HEK293 (cell line): ENCODE data around the gene EIF4A2.
"Not testable (repeated sequence)": the region's sequence is repeated elsewhere in the genome, so short reads cannot be mapped to it uniquely, and the experiment has no call there.

ENCODE experiments used
- CTCF ChIA-PET: fragments of 350-600 bp; formaldehyde crosslinking; extraction: SDS; loops from one replicate; lab custom pipeline; 2021; ENCODE audit warnings: antibody characterized with exemption; lab: Yijun Ruan, JAX
- POLR2A ChIA-PET: fragments of 300-600 bp; formaldehyde crosslinking; extraction: SDS; loops from one replicate; lab custom pipeline; 2020; ENCODE audit warnings: antibody characterized with exemption, inconsistent platforms; lab: Yijun Ruan, JAX
- H3K27ac ChIP-seq: fragments of 200-500 bp; sonication (Bioruptor generic); 2 replicates; pipeline ENCODE4 v1.5.1; 2014; ENCODE audit warnings: low read depth, low read length, control low read depth, inconsistent platforms; ENCODE audit errors: extremely low read depth
- H3K36me3 ChIP-seq, 2 experiments: fragments of 200-500 bp in 1 of 2; sonication (Bioruptor generic) in 1 of 2; 1 replicate in 1 of 2; 2 replicates in 1 of 2; pipeline ENCODE4 v1.5.1; 2014 to 2017; ENCODE audit warnings: inconsistent platforms in 2 of 2, low read length in 2 of 2; ENCODE audit not compliant: control insufficient read depth in 2 of 2, insufficient read depth in 1 of 2
- H3K4me1 ChIP-seq: fragments of 200-500 bp; sonication (Bioruptor generic); 2 replicates; pipeline ENCODE4 v1.5.1; 2014; ENCODE audit warnings: mild to moderate bottlenecking, low read length, inconsistent platforms; ENCODE audit not compliant: control insufficient read depth, insufficient read depth
- H3K4me3 ChIP-seq: 2 replicates; pipeline ENCODE4 v1.5.1; 2011; ENCODE audit warnings: low read depth, mild to moderate bottlenecking, control low read depth, low read length, moderate library complexity
- H3K9me3 ChIP-seq: fragments of 200-500 bp; sonication (Bioruptor generic); 2 replicates; pipeline ENCODE4 v1.5.1; 2014; ENCODE audit warnings: low read depth, low read length, inconsistent platforms; ENCODE audit not compliant: control insufficient read depth, insufficient read depth
- GLIS1 ChIP-seq: fragments of 450-650 bp; formaldehyde crosslinking; IDR thresholded peaks from 2 replicates; pipeline ENCODE4 v1.5.1; 2016; ENCODE audit warnings: missing biosample characterization, missing genetic modification characterization
- PRDM6 ChIP-seq: fragments of 450-650 bp; formaldehyde crosslinking; IDR thresholded peaks from 2 replicates; pipeline ENCODE4 v1.5.1; 2017; ENCODE audit warnings: missing biosample characterization, missing genetic modification characterization
- WT1 ChIP-seq: fragments of 450-650 bp; formaldehyde crosslinking; IDR thresholded peaks from 2 replicates; pipeline ENCODE4 v1.5.1; 2016; ENCODE audit warnings: missing biosample characterization, missing genetic modification characterization
- ZBTB10 ChIP-seq: fragments of 450-650 bp; formaldehyde crosslinking; IDR thresholded peaks from 2 replicates; pipeline ENCODE4 v1.5.1; 2016; ENCODE audit warnings: missing biosample characterization, missing genetic modification characterization
- ZBTB48 ChIP-seq: fragments of 450-650 bp; formaldehyde crosslinking; IDR thresholded peaks from 2 replicates; pipeline ENCODE4 v1.5.1; 2016; ENCODE audit warnings: missing biosample characterization, missing genetic modification characterization
- ZNF280D ChIP-seq: fragments of 450-650 bp; formaldehyde crosslinking; IDR thresholded peaks from 2 replicates; pipeline ENCODE4 v1.5.1; 2016; ENCODE audit warnings: missing biosample characterization, missing genetic modification characterization
- ZNF335 ChIP-seq: fragments of 450-650 bp; formaldehyde crosslinking; conservative IDR thresholded peaks from 2 replicates; pipeline ENCODE4 v1.5.1; 2016; ENCODE audit warnings: missing biosample characterization, missing genetic modification characterization
- ZNF398 ChIP-seq: fragments of 450-650 bp; formaldehyde crosslinking; IDR thresholded peaks from 2 replicates; pipeline ENCODE4 v1.5.1; 2017; ENCODE audit warnings: missing biosample characterization, missing genetic modification characterization
- ZNF518A ChIP-seq: fragments of 450-650 bp; formaldehyde crosslinking; conservative IDR thresholded peaks from 2 replicates; pipeline ENCODE4 v1.5.1; 2016; ENCODE audit warnings: low read depth, missing biosample characterization, missing genetic modification characterization
- ZNF585B ChIP-seq: fragments of 450-650 bp; formaldehyde crosslinking; IDR thresholded peaks from 2 replicates; pipeline ENCODE4 v1.5.1; 2016; ENCODE audit warnings: missing biosample characterization, missing genetic modification characterization

The EIF4A2 gene

GRCh38 chr3:186802701-186803100, 19.3 kb downstream of the EIF4A2 start:
- Histone ChIP-seq H3K4me3 (no peak overlapping the region), H3K9me3 (no peaks in the 10 kb centered on the region), H3K4me1 (no peaks in the 10 kb centered on the region), H3K36me3 (peaks cover 45 to 69% of the 10 kb centered on the region in 2 experiments), H3K27ac (no peak overlapping the region)
- TF ChIP-seq ZNF398 (tag by site-specific recombination) = no peak
- peak; percentile 74; the same call in 1 of the 2 replicates for TF ChIP-seq ZBTB48 (tag by site-specific recombination)
- TF ChIP-seq ZNF518A = no peak
- TF ChIP-seq PRDM6 (tag by site-specific recombination) = 0 out of 2 replicates have a peak, but pooled peaks have one; percentile 8
- no peak for TF ChIP-seq ZNF280D (tag by site-specific recombination)
- TF ChIP-seq ZBTB10 (tag by site-specific recombination) = no peak
- POLR2A ChIA-PET = interaction anchor here (0.8 kb wide), 1 partner anchor 19 kb away, joined by 3 read pairs; no protein-coding TSS in a partner anchor
- CTCF ChIA-PET = interaction anchor here (0.7 to 1.4 kb wide), 3 partner anchors 17 to 697 kb away, joined by 3 to 5 read pairs (median 3); no protein-coding TSS in a partner anchor

GRCh38 chr3:186803447-186803846, 20.1 kb downstream of the EIF4A2 start:
- CTCF ChIA-PET = interaction anchor here (1.4 kb wide), 1 partner anchor 16 kb away, joined by 5 read pairs; no protein-coding TSS in a partner anchor
- POLR2A ChIA-PET = interaction anchor here (0.6 to 4.2 kb wide), 2 partner anchors 20 to 206 kb away, joined by 3 to 35 read pairs; partner anchors contain the start of gene EIF4A2
- TF ChIP-seq ZNF335 (peak; percentile 83), WT1 (tag by site-specific recombination) (peak; percentile 13; the same call in 1 of the 2 replicates), GLIS1 (peak; percentile 90), ZNF585B (tag by site-specific recombination) (peak; percentile 27; the same call in 1 of the 2 replicates)
- peaks cover 44 to 62% of the 10 kb centered on the region in 2 experiments for H3K36me3 ChIP-seq
- H3K4me3 ChIP-seq, H3K27ac ChIP-seq, H3K9me3 ChIP-seq, H3K4me1 ChIP-seq: not testable (repeated sequence)
